SW 1271 (cell line): ENCODE results near the gene FRS2.
"Not testable (repeated sequence)": the region's sequence is repeated elsewhere in the genome, so short reads cannot be mapped to it uniquely, and the experiment has no call there.

Experiments used
- DNase-seq, 2 experiments: peaks; one replicate each; lab custom pipeline; 2025; lab: John Stamatoyannopoulos, UW

The FRS2 gene, protein sequence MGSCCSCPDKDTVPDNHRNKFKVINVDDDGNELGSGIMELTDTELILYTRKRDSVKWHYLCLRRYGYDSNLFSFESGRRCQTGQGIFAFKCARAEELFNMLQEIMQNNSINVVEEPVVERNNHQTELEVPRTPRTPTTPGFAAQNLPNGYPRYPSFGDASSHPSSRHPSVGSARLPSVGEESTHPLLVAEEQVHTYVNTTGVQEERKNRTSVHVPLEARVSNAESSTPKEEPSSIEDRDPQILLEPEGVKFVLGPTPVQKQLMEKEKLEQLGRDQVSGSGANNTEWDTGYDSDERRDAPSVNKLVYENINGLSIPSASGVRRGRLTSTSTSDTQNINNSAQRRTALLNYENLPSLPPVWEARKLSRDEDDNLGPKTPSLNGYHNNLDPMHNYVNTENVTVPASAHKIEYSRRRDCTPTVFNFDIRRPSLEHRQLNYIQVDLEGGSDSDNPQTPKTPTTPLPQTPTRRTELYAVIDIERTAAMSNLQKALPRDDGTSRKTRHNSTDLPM

DNA sequence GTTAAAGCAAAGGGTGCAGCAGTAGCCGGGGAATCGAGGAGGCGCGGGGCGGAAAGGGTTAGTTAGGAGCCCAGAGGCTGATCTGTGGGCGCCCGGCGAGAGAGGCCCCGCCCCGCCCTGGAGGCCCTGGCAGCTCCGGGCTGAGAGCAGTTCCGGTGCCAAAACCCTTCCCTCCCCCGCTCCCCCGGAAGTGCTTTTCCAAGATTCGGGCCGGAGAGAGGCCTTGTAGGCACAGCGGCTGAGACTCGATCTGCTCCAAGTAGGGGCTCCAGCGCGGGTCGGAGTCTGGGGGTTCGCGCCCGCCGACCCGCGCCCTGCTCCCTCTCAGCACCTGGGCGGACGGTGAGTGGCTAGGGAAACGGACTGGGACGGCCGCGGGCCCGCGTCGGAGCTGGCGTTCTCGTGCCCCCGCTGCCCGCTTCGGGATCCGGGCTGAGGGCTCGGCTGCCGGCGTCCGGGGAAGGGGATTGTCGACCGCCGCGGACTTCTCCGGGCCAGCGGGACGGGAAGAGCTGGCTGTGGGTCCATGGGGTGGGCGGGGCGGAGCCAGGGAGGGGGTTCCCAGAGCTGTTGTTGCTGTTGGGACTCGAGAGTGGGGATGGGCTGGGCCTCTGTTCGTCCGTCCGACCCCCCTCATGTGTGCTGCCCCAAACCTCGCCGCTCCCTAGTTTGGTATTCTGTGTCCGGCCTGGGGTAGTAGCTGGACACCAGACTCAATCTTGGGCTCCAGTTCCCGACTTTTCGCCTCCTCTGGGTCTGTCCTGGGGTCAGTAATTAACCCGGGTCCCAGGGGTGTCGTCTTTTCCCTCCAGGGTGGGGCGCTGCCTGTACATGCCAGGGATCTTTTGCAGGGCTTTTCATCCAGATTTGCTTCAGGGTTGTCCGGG lies at the start of gene FRS2:
Gene FRS2 (plus strand): TSS at position 200 of the 887 bp plus-strand sequence. CDS start 98,643 bp downstream, outside the sequence.
- DNase-seq: peak; percentile 76 to 88

DNA sequence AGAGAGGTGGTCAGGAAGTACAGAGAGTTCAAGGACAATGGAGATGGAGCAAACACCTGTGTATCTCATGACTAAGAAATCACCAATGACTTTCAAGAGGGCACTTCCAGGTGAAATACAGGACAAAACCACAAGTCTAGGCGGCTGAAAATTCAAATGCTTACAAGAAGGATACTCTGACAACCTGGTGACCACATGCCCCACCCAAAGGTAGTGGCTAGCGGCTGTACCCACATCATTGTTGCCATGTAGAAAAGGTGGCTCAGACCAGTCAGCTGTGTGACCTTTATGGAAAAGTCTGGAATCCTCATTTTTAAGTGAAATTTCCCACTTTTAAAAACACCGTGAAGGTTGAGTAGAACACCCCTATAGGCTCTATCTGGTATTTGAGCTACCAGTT lies 48.6 kb upstream of the FRS2 start:
- DNase-seq: no peak

GRCh38 chr12:69423037-69423905 lies 46.9 kb upstream of the FRS2 start:
- DNase-seq: no peak

- no peak for DNase-seq
Observed at GRCh38 chr12:69425417-69425816, 44.8 kb upstream of the FRS2 start.

- no peak for DNase-seq
Observed at GRCh38 chr12:69428351-69429073, 41.7 kb upstream of the FRS2 start.

- no peak for DNase-seq
Observed at GRCh38 chr12:69430942-69431590, 39.1 kb upstream of the FRS2 start.

DNA sequence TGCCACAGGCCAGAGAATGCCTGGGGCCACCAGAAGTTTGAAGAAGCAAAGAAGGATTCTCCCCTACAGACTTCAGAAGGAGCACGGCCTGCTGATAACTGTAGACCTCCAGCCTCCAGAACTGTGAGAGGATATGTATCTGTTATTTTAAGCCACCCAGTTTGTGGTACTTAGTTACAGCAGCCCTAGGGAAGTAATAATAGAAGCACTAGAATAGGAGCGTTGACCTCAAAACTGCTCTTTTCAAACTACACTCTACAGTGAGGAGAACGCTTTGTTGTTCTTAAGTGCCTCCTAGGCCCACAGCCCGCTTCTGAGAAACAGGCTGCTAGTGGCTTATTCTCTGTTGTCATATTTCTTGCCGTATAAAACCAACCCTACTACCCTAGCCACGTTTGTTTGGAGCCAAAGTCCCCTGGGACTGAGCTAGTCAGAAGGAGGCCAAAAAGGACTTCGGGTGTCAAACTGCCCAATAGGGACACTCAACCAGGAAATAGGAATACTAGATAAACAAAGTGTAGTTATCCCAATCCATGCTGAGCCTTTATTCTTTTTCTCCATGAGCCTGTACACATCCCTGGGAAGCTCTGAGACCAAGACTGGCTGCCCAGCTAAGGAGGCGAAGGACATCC lies 38.5 kb upstream of the FRS2 start:
- no peak for DNase-seq

GRCh38 chr12:69433653-69434052 lies 36.5 kb upstream of the FRS2 start:
- no peak for DNase-seq

- DNase-seq: no peak
Observed at GRCh38 chr12:69435644-69436043, 34.5 kb upstream of the FRS2 start.

- no peak for DNase-seq
Observed at GRCh38 chr12:69437073-69437472, 33.1 kb upstream of the FRS2 start.

DNA sequence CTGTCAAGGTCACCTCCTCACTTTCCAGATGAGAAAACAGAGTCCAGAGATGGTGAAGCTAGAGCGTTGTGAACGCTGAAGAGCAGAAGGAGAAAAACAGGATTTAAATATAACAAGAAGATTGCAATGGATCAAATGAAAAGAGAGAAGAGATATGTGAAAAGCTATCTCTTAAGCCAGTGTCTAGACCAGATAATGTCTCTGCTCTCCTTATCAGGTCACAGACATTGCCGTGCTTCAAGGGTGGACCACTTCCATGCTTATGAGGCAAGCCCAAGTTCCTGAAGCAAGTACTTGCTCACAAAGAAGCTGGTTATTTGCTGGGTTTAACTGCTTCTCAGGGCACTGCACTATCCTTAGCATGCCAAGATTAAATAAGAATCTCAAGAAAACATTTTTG lies 31.6 kb upstream of the FRS2 start:
- no peak for DNase-seq

DNA sequence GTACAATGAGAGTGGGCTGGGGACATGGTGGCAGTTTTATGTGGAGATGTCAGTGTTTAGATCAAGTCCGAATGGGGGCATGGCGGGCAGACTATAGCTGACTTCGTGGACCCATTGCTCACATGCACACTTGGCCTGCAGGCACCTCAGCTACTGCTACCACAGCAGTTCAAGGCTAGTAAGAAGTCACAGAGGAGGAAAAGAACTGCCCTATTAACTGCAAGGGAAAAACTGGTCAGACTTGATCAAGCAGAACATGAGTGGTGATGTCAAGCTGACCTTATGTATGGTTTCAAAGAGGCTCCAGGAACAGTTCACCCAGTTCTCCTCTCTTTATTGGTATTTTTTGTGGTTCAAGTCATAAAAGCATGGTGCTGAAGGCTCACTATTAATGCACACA lies 30.2 kb upstream of the FRS2 start:
- no peak for DNase-seq

DNA sequence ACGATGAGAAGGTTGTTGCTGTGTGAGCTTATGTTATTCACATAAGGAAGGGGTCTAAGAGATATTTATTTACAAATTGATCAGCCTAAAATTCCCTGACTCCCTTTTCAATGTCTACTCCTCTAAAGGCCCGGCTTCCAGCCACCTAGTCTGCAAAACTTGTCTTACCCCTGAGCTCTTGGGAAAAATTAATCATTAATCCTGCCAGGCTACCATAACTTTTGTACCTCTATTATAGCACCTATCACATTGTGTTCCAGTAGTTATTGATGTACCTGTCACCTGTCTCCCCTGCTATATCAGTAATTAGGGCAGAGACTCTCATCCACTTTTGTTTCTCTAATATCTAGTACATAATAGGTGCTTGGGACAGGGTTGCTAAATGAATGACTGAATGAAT lies 29.3 kb upstream of the FRS2 start:
- DNase-seq: no peak

GRCh38 chr12:69442894-69443293 lies 27.3 kb upstream of the FRS2 start:
- no peak for DNase-seq

- no peak for DNase-seq
Observed at GRCh38 chr12:69443916-69444315, 26.3 kb upstream of the FRS2 start.

DNA sequence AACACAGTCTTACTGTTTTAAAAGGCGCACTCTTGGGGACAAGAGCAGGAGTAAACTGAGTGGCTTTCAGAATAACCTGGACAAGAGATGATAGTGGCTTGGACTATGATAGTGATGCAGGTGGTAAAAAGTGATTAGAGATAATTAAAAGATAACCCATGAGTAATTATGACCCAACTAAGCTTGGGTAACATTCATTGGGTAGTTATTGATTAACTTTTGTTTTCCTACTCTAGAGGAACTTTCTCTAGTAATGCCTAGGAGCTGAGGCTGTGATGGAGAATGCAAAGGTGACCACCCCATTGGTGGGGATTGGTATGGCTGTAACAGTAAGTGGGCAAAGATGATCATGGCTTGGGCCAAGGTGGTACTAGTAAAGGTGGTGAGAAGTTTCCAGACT lies 22.3 kb upstream of the FRS2 start:
- no peak for DNase-seq

DNA sequence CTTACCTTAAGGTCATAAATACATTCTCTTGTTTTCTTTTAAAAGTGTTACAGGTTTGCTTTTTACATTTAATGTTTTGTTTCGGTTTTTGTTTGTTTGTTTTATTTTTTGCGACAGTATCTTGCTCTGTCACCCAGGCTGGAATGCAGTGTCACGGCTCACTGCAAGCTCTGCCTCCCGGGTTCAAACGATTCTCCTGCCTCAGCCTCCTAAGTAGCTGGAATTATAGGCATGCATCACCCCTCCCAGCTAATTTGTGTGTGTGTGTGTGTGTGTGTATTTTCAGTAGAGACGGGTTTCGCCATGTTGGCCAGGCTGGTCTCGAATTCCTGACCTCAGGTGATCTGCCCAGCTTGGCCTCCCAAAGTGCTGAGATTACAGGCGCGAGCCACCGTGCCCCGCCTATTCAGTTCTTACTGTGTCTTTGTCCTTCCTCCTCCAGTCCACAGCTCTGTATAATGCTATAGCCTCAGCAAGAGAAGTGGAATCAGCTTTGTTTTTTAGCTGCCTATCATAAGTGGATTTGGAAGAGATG lies 17.5 kb upstream of the FRS2 start:
- not testable (repeated sequence) for DNase-seq

GRCh38 chr12:69456239-69456638 lies 13.9 kb upstream of the FRS2 start:
- no peak for DNase-seq

DNA sequence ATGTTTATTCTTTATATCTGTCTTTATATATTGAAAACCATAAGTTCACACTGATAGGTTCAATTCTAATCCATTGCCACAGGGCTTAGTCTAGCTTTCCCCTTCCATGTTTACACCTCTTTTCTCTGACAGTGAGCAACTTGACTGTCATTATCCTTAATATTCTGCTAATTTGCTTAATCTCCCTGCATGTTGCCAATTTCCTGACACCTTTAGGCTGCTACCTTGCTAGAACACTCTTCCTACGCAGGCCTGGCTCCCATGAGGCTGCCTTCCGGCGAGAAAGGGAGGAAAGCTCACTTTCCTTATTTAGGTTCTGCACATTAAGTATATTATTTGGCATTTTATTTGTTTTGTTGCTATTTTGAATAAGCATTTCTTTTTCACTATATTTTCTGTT lies 12.8 kb upstream of the FRS2 start:
- no peak for DNase-seq

DNA sequence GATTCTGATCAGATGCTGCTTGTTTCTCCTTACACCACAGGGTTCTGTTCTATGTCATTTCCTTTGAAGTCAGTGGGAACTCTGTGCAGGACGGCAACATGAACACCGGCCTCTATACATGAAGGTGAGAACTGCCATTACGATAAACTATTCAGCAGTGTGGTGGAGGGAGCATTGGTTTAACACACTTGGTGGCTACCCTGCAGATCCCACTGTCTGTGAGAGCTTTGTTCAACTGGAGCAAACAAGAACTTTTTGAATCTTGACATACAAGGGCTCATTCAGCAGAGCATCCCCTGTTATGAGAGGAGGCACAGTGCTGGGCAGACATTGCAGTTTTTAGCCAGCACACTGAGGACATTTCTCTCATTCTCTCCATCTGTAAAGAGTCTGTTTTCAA lies 10.7 kb upstream of the FRS2 start:
- no peak for DNase-seq
